ENCODE results near the gene TMEM131.

TMEM131 gene

DNA sequence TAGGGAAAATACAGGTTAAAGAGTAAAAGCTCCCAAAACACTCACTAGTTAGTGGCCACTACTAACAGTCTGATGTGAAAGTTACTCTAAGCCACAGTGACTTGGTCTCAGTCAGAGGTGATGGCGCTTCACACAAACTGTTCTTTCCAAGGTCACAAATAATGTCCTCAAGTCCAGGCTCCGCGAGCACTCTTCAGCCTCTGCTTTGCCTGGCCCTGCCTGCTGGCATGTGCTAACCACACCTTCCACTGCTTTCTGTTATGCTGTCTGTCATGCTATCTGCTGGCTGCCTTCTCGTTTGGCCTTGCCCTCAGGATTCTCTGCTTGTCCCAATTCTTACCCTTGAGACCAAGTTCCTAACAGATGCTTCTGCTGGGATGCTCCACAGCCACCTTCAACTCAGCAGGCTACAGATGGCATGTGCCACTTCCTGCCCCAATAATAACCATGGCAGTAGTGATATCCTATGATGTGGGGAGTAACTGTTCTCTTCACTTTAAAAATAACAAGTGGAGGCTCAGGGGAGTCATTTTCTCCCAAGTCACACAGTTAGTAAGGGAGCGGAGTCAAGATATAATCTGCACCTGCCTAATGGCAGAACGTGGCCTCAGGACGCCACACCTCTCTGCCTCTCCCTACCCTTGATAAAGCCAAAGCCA, 206.6 kb downstream of the TMEM131 start:
- DNase-seq, result no peak

DNA sequence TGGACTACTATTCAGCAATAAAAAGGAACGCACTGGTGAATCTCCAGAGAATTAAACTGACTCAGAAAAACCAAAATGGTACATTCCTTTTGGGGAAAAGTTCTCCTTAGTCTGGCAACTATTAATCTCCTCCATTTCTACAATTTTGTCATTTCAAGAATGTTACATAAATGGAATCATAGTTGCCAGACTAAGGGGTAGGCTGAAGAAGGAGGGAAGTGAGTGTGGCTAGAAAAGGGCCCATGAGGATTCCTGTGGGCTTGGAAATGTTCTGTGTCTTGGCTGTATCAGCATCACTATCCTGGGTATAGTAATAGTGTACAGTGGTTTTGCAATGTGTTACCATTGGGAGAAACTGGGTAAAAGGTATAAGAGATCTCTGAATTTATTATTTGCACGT, 209.9 kb downstream of the TMEM131 start:
- DNase-seq, result no peak

DNA sequence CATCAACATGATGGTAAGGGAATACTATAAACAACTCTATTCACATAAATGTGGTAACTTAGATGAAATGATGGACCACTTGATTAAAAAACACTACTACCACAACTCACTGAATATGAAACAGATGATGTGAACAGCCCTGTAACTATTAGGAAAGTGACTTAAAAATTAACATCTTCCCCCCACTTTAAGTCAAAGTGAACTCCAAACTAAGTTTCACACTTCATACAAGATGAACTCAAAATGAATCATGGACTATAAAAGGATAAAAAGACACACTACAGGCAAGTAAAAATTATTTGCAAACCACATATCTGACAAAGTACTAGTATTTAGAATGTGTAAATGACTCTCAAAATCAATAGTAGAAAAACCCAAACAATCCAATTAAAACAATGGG, 210.8 kb downstream of the TMEM131 start:
- no peak for DNase-seq

DNA sequence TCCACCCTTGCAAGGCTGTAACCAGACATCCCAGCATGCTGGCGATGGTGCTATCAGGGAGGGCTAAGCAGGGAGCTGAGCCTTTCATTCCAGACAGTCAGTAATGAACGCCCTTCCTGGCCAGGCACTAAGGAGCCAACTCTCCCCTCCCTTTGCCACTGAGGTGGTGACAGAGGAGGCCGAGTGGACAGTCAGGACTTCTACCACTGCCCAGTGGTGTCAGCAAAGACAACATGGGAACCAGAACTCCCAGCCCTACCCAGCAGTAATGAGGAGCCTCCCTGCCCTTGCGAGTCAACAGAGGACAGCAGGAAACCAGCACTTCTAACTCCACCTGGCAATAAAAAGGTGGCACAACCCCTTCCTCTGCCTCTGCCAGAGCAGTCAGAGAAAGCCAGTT, 213.8 kb downstream of the TMEM131 start:
- DNase-seq, result no peak

DNA sequence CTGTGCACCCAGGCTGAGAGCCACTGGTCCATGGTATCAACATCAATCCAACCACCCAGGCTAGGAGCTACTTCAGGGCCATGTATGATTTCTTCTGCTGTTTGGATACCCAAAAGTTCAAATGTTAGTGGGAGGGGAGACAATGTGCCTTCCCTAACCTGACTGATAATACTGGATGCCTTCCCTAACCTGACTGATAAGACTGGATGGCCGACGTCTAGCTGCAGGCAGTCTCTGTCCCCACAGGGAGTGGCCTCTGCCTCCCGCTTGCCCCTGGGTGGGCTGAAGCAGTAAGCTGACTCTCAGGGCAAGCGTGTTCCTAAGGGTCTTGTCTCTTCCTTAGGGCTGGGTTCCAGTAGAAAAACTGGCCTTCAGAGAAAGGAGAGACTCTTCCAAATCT, 216.6 kb downstream of the TMEM131 start:
- DNase-seq, result no peak

DNA sequence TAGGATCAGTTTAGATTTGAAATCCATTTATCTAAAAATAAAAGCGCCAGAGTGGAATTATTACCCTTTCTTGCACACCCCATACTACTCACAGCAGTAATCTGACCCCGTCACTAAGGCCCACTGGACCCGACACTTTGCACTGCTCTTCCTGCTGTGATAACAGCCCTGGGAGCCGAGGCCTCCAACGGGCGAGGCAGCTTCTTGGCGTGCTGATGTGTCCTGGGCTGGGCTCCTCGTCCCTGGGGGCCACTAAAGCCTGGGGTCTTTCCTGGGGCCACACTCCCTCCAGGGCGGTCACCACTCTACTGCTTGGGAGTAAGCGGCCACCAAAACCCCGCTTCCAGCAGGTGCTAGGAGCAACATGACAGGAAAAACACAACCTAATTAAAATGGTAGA, 220.7 kb downstream of the TMEM131 start:
- no peak for DNase-seq

DNA sequence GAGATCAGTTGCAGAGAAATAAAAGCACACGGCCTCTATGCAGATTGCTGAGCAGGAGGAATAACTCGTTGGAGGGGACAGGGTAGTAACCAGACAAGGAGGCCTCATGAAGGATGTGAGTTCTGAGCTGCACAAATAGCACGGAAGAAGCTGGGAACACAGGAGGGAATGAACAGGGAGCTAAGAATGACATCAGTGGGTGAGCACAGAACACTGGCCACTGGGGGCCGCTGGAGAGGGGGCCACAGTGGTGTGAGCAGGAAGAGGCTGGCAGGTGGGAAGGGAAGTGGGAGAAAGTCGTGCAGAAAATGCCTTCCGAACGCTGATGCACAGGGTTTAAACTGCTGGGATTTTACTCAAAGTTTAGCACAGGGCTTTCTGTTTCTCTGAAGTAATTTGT, 221.3 kb downstream of the TMEM131 start:
- DNase-seq, result no peak

DNA sequence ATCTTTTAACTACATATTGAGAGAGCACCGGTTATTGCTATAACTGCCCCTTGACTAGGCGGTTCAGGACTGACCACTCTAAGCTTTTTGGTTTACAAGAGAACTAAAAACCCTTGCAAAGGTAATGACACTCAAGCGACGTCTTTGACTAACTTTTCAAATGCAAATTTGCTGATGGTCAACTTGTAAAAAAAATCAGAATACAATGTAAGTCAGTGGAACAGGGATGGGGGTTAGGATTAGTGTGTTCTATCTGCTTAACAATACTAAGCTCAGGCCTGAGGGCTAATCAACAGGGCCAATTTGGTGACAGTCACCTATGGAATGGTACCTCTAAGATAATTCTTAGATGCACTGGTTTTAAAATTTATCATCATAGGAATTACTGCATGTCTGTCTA, 225.3 kb downstream of the TMEM131 start:
- DNase-seq, result no peak

DNA sequence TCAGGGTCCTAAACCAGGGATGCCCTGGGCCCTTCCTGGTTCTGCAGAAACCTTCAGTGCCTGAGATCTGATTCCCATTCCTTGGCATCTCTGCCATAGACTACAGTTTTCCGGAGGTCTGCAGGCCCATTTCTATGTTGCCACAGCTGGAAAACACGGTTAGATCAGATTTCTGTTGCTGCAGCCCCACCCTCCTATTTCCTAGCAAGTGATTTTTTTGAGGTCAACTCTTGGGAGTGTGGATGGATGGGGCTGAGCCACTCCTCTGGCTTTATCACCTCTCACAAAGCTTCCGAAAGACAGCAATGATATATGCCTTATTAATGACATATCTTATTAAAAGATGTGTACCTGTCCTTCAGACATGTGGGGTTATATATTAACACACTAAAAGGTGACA, 226.0 kb downstream of the TMEM131 start:
- no peak for DNase-seq

DNA sequence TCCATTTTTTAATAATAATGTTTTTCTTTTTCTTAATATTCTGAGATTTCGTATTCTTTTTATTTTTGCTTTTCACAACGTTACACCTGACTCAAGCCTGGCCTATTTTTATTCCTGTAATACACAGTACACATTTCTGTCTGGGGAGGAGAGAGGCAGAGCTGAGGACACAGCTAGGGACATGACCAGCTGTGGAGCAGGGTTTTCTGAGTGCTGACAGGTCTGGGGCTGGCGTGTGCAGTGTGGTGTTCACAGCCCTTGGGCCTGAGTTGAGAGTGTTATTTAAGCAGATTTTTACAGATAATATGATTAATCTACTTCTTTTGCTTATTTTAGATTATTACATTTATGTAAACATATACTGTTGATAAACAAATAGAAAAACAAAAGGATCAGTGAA, 226.4 kb downstream of the TMEM131 start:
- no peak for DNase-seq

DNA sequence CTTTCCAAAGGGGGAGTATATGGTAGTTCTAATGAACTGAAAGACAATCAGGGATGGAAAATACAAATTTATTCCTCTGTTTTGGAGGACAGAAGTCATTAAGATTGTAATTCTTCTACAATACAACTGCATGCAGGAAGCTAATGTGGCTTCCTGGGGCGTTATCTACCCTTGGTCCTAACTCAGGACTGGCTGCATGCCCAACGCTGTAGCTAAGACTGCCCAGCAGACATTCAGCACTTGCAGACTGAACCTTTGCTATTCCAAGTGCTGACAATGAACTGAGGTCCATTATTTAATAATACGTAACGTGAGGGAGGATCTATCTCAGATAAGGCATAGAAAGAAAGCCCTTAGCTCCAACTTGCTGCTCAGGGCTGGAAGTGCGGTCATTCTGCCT, 229.2 kb downstream of the TMEM131 start:
- no peak for DNase-seq

DNA sequence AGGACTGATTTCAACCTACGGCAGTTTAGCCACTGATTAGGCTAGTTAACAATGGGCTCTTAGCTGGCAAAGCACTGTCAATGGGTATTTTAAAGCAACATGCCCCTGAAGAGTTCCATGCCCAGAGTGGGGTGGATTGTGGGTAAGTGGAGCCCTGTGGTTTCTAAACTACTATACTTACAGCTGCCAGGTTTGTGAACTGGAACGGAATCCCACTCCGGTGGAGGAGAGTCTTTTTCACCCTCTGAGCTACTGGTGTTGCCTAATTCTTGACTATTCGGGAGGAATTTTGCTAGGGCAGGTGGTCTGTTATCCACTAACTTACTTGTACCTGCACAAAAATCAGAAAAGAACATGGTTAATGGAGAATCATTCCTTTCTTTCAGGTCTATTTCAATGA, 229.8 kb downstream of the TMEM131 start:
- DNase-seq, result peak; percentile 33

DNA sequence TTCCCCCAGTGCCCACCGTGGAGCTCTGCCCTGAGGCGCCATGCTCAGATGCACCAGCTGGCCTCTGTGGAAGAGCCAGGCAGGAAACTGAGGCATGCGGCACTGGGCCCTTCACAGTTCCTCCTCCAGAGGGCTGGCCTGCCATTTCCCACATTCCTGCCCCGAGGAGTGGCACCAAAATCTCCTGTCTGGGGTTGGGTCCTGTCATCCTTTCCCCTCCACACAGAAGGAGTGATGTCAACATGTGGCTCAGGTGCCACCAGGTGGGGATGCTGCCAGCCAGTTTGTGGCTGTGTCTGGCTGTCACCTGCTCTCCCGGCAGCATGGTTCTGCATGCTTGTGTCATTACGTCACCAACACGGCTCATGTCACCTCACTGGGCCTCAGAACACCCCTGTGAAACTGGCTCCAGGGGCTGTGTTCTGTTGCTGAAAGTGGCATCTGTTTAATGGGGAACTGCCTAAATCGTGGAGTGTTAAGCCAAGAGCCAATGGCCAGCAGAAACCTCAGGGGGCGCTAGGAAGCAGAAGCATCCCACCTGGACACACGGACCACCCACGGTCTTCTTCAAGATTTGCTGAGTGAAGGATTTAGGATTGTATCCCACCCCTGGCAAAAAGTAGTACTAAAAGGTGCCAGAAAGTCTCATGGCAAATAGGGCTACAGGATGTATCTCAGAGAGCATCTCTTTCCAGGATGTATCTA, 231.0 kb downstream of the TMEM131 start:
- no peak for DNase-seq

DNA sequence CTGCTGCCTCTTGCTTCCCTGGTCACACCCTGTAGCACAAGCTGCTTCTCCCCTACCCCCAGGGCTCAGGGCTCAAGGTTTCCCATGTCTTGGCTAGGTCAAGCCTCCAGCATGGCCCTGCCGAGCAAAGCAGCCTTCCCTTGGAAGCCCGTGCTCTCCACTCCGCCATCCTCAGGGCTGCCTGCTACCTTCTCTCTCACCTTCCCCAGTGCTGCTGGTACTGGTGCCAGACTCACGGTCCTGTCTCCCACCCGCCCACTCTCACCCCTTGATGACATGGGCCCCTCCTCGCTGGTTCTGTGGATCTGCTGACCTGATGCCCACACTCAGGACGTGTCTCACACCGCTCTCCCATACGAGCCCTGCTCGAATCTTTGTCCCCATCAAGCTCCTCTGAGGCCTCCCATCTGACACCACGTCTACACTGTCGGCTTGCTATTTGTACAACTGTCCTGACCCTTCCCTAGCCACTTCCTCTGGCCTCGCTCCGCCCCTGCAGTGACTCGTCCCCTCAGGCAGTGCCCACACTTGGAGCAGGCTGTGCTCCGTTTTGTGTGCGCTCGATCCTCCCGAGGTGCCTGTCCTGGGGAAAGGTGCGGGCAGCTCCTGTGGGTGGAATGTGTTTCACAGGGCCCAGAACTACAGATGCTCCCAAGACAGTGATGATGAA, 232.4 kb downstream of the TMEM131 start:
- no peak for DNase-seq

DNA sequence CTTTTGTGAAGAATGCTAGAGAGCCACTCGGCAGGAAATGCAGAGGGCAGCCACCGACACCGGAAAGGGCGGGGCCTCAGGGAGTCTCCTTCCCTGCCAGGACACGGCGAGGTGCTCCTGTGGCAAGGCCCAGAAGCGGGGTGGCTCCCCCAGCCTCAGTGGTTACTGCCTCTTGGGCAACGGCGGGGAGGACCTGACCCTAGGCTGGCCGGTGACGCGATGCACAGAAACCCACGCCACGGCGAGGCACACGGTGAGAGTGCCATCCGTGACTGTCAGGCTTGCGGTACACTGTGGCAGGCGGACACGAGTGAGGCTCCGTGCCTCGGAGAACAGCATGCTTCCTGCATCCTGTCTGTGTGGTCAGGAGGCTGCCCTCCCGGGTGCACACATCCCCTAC, 234.6 kb downstream of the TMEM131 start:
- no peak for DNase-seq

DNA sequence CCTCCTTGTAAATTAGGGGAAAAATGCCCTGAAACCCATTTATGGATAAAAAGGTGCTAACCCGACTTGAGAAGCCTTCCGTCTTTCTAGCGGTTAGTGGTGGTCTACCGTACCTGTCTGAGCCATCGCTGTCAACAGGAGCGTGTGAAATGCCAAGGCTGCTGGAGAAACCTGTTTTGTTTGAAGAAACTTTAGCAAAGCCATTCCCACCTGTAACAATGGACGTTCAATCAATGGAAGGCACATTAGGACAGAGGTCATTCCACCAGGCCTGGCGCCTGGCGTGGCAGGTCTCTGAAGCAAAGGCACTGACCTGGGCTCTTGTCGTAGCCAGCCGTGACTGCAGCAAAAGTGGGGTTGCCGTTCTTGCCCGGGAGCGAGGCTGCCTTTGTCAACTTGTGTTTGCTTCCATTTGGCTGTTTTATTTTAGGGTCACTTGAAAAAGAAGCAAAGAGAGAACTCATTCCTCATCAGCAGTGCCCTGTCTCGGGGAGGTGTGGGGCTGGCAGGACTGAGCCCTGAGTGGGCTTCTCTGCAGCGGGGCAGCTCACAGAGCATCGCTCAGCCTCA, 235.2 kb downstream of the TMEM131 start:
- no peak for DNase-seq

DNA sequence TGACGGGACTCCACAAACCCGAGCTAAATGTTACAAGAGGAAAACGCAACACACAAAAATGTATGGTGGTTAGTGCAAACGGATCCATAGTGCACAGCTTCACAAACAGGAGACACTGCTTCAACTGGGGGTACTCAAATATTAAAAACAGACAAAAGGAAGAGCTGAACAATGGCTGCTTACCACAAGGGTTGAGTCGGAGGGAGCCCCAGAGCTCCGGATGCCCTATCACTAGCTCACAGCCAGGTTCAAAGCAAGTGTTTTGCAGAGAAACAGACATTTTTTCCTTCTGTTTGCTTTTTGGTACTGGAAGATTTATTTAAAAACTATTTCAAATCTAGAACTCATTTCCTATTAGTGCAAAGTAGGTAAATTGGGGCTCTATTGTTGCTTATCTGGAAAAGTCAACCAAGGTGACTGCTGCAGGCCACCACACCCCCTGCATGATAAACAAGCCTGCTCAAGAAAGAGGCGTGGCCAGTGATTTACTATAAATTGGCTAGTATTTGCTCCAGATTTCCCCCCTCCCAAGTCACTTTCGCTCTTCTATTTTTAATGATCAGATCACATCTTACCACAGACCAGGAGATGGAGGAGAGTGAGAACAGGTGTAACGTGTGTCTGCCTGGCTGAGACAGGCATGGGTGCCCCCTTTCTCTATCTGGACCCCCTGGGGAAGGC, 235.9 kb downstream of the TMEM131 start:
- no peak for DNase-seq

DNA sequence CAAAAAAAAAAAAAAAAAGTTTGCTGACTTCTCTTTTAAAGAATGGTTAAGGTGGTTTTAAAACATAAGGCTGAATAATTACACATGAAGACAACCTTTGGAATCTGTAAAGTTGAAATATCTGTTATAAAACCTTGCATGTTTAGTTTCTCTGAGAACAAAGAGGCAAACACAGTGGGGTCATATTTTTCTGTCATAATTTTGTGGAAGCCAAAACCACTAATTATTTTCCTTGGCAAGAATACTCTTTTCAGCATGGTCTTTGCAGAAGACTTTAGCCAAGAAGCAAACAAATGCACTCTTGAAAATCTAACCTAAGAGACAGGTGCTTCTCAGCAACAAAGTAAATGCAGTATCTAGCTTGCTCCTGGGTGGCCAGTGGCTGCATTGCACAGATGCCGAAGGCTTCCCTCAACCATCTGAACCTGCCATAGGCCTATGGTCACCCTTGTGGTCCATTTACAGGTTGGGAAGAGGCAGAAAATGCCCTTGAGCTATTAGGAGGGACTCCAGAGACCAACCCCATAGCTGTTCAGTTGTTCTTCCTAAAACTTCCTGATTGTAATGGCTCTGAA, 237.5 kb downstream of the TMEM131 start:
- DNase-seq, result no peak

DNA sequence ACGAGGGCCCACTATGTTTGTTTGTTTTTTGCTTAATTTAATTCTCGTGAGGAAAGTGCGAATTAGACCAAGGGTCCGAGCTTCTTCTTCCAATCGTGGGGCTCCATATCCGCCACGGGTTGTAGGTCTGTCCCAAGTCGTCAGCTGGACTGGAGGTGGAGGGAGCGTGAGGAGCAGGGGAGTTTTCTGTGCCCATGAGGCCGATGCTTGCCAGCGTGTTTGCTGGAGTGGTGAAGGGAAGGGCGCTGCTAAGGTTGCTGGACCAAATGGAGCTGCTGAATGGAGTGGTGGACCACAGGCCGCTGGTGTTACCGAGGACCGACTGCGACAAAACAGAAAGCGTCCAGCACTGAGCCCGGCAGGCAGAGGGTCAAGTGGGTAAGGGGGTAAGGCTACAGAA, 238.7 kb downstream of the TMEM131 start:
- DNase-seq, result no peak

DNA sequence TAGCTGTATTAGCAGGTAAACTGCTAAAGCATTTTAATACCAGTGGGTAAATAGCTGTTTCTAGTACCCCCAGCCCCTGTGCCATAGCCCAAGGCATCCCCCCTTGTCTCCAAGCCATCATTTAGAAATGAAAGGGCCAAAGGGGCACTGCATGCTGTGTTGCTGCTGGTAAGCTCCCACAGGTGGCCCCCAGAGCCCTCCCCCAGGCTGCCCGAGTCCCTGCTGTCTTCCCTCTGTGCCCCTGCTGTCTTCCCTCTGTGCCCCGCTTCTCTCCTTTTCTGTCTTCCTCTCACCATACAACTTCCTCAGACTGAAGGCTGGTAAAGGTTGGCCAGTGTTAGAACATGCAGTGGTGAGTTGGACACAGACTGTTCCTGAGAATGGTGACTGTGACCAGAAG, 240.3 kb downstream of the TMEM131 start:
- no peak for DNase-seq

DNA sequence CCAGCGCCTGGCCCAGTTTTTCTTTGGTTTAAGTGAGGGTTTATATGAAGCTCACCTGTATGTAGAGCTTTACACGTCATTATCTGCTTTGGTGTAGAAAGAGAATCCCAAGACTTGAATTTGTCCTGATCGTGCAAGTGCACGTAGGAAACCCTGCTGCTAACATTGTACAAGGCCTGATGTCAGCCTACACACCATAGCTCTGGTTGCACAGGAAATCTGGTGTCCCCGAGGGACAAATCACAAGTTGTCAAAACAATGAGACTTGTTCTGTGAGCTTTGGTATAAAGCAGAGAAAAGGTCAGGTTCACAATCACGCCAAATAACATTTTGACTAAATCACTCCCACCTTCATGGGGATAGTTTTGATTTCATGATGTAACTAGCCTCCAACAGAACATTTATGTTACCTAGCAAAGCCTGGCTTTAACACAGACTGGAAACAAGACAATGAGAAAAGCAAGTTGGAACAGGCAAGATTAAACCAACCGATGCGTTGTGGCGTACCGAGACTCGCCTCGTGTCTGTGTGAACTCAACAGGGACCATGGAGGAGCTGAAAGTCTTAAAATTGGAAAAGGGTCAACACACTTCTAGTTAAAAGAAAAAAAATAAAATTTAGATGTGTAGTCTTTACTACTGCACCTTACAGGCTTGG, 240.9 kb downstream of the TMEM131 start:
- DNase-seq, result no peak

Data from kidney glomerular epithelial cell (primary cell).